PC-9 (cell line): Measurements from ENCODE around the gene PVALEF. TPM values are rescaled to one million over a fixed set of nuclear protein-coding genes. Genes with fewer than 3 reads are reported as not detected.

Experiments
- BruUV-seq: library from RNA; stranded (reverse); fragments of 400-500 nt; replicated peaks from 2 replicates; lab custom pipeline; 2021; lab: Mats Ljungman, UMichigan
- CTCF ChIA-PET: fragments of 300-600 bp; sonication (Branson Sonifier 250); formaldehyde crosslinking; loops from one replicate; lab custom pipeline; 2022; ENCODE audit warnings: antibody characterized with exemption; lab: Charles Lee
- POLR2A ChIA-PET: fragments of 300-600 bp; sonication (Branson Sonifier 250); formaldehyde crosslinking; loops from one replicate; lab custom pipeline; 2022; ENCODE audit warnings: antibody characterized with exemption; ENCODE audit not compliant: unreplicated experiment; lab: Charles Lee
- DNase-seq, 2 experiments: peaks; one replicate each; pipeline versions ENCODE4 v3.0.0 to v3.0.0-alpha.2; 2015 to 2022; ENCODE audit warnings: mixed read lengths in 1 of 2
- H2AFZ ChIP-seq: fragments of 200-600 bp; sonication (generic); 2 replicates; pipeline ENCODE4 v1.8.1; 2017; ENCODE audit warnings: antibody characterized with exemption
- H3F3A ChIP-seq: fragments of 200-600 bp; sonication (generic); 2 replicates; pipeline ENCODE4 v1.8.1; 2017; ENCODE audit warnings: antibody characterized with exemption, mild to moderate bottlenecking, low read depth; ENCODE audit not compliant: insufficient read depth
- H3K27ac ChIP-seq: fragments of 200-600 bp; sonication (generic); 2 replicates; pipeline ENCODE4 v1.6.1; 2016; ENCODE audit warnings: mixed run types
- H3K27me3 ChIP-seq: fragments of 200-600 bp; sonication (generic); 2 replicates; pipeline ENCODE4 v1.6.1; 2016; ENCODE audit warnings: low read depth, mixed run types; ENCODE audit not compliant: insufficient read depth
- H3K36me3 ChIP-seq: fragments of 200-600 bp; sonication (generic); 2 replicates; pipeline ENCODE4 v1.6.1; 2016; ENCODE audit warnings: low read depth, mixed run types
- H3K4me1 ChIP-seq: fragments of 200-600 bp; sonication (generic); replicated peaks from 2 replicates; pipeline ENCODE4 v1.6.1; 2016; ENCODE audit warnings: mixed run types; ENCODE audit not compliant: insufficient read depth
- H3K4me2 ChIP-seq: fragments of 200-600 bp; sonication (generic); 2 replicates; pipeline ENCODE4 v1.6.1; 2017; ENCODE audit warnings: mixed run types
- H3K4me3 ChIP-seq: fragments of 200-600 bp; sonication (generic); 2 replicates; pipeline ENCODE4 v1.6.1; 2016; ENCODE audit warnings: mixed run types
- H3K79me2 ChIP-seq: fragments of 200-600 bp; sonication (generic); 2 replicates; pipeline ENCODE4 v1.6.1; 2017; ENCODE audit warnings: low read depth, mixed run types
- H3K9me2 ChIP-seq: fragments of 200-600 bp; sonication (generic); 2 replicates; pipeline ENCODE4 v1.8.1; 2017; ENCODE audit warnings: mild to moderate bottlenecking; ENCODE audit not compliant: insufficient read depth
- H3K9me3 ChIP-seq: fragments of 200-600 bp; sonication (generic); 2 replicates; pipeline ENCODE4 v1.8.1; 2016; ENCODE audit warnings: low read depth; ENCODE audit not compliant: insufficient read depth
- H4K20me1 ChIP-seq: fragments of 200-600 bp; sonication (generic); 2 replicates; pipeline ENCODE4 v1.8.1; 2017; ENCODE audit not compliant: insufficient read depth
- CTCF ChIP-seq: fragments of 200-600 bp; sonication (generic); conservative IDR thresholded peaks from 2 replicates; pipeline ENCODE4 v1.6.1; 2017; ENCODE audit warnings: mixed run types, antibody characterized with exemption, mild to moderate bottlenecking, moderate library complexity
- EZH2 ChIP-seq: fragments of 200-600 bp; sonication (generic); IDR thresholded peaks from 2 replicates; pipeline ENCODE4 v1.8.0; 2017; ENCODE audit warnings: antibody characterized with exemption, low read depth
- intact Hi-C: fragments of 100-400 bp; cut with micrococcal nuclease; formaldehyde crosslinking; loops from one replicate; pipeline ENCODE4 v1.10.0; 2022; ENCODE audit not compliant: unreplicated experiment
- total RNA-seq: library from RNA; stranded (reverse); gene quantifications from 2 replicates; pipeline ENCODE4 v1.2.3, GENCODE V29; 2021

The PVALEF gene
- total RNA-seq, 1 experiment from 2014 or later, result not detected

DNA sequence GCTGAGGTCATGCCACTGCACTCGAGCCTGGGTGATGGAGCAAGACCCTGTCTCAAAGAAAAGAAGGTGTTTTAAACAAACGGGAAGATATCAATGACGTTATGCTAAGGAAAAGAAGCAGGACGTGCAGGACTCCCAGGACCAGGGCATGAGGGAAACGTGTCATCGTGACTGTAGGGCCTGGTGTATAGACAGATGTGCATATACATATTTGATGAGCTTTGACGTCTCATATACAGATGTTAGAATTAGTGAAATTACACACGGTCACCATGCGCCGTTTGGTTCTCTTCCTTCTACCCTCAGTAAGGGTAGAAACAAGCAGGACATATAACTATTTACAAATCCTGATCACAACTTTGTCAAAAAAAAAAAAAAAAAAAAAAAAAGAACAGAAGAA is 17.6 kb upstream of the PVALEF start:
- Histone ChIP-seq H3K9me2 (no peaks in the 10 kb centered on the region), H3K4me1 (no peaks in the 10 kb centered on the region), H2AFZ (no peak overlapping the region), H3K27me3 (peaks cover 20% of the 10 kb centered on the region; the same call in 1 of the 2 replicates), H3K79me2 (no peaks in the 10 kb centered on the region), H3K36me3 (no peaks in the 10 kb centered on the region), H3K9me3 (no peaks in the 10 kb centered on the region), H3F3A (no peaks in the 10 kb centered on the region), H3K4me3 (no peak overlapping the region), H4K20me1 (no peaks in the 10 kb centered on the region), H3K4me2 (no peak overlapping the region), H3K27ac (no peak overlapping the region)
- BruUV-seq, result no TSS peak
- intact Hi-C loops, result no loop called here
- no peak for DNase-seq
- POLR2A ChIA-PET, result interaction anchor here (0.5 to 0.6 kb wide), 2 partner anchors 111 to 371 kb away, joined by 4 to 5 read pairs; no protein-coding TSS in a partner anchor
- no peak for TF ChIP-seq CTCF
- TF ChIP-seq EZH2, result no peak
- CTCF ChIA-PET, result no interaction called here

DNA sequence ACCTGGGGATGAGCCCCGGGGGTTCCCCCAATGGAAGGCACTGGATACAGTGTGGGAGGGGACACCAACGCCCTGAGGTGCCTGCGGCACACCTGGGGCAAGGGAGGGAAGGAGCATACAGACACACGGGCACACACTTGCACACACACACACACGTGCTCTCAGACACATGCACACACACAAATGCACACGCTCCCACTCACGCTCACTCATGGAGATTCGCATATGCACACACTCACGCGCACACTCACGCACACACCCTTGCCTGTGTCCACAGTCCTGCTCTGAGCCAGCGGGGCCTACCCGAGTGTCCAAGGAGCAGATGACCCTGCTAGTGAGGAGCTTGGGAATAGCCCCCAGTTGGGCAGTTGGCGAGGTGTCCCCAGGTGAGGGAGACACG is 16.7 kb upstream of the PVALEF start:
- no TSS peak for BruUV-seq
- Histone ChIP-seq H3K79me2 (no peaks in the 10 kb centered on the region), H3K9me2 (no peaks in the 10 kb centered on the region), H3K4me3 (no peak overlapping the region), H3K27ac (no peak overlapping the region), H3K4me2 (no peak overlapping the region), H3K9me3 (no peaks in the 10 kb centered on the region), H3F3A (no peaks in the 10 kb centered on the region), H3K4me1 (no peaks in the 10 kb centered on the region), H3K36me3 (no peaks in the 10 kb centered on the region), H4K20me1 (no peaks in the 10 kb centered on the region), H2AFZ (no peak overlapping the region), H3K27me3 (peaks cover 27% of the 10 kb centered on the region; the same call in 1 of the 2 replicates)
- ChIA-PET CTCF (no interaction called here), POLR2A (interaction anchor here (0.6 kb wide), 1 partner anchor 370 kb away, joined by 5 read pairs; no protein-coding TSS in a partner anchor)
- intact Hi-C loops, result no loop called here
- DNase-seq, result no peak
- no peak for TF ChIP-seq CTCF
- TF ChIP-seq EZH2, result no peak

DNA sequence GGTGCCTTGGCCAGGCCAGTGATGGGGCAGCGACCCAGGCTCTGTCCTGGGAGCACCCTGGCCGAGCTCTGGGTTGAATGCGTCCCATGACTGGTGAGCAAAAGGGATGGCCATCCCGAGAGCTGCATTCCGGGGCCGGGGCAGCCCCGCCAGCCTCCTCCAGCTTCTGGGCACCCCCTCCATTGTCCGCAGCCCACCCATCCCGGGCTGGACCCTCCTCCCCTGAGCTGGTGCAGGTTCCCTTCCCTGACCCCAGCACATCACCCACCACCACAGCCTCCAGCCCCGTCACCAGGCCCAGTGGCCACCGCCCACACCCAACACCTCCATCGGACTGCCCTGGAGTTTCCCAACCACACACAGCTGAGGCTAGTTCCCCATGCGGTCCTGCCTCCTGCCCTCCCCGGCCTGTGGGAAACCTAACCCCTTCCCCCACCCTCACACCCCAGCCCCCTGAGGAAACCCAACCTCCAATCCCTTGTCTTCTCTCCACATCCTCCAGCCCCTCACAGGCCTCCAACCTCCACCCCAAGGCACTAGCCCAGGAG is 16.2 kb upstream of the PVALEF start:
- H2AFZ ChIP-seq, result no peak overlapping the region
- H3K4me3 ChIP-seq, result no peak overlapping the region
- no peak for TF ChIP-seq CTCF
- no peak for TF ChIP-seq EZH2
- no peak overlapping the region for H3K27ac ChIP-seq
- no peak for DNase-seq
- H3K9me3 ChIP-seq, result no peaks in the 10 kb centered on the region
- BruUV-seq, result no TSS peak
- POLR2A ChIA-PET, result no interaction called here
- no peaks in the 10 kb centered on the region for H3F3A ChIP-seq
- no peaks in the 10 kb centered on the region for H3K36me3 ChIP-seq
- H3K4me2 ChIP-seq, result no peak overlapping the region
- H4K20me1 ChIP-seq, result no peaks in the 10 kb centered on the region
- H3K4me1 ChIP-seq, result no peaks in the 10 kb centered on the region
- no peaks in the 10 kb centered on the region for H3K9me2 ChIP-seq
- H3K79me2 ChIP-seq, result no peaks in the 10 kb centered on the region
- CTCF ChIA-PET, result no interaction called here
- H3K27me3 ChIP-seq, result peaks cover 30% of the 10 kb centered on the region; the same call in 1 of the 2 replicates
- intact Hi-C loops, result no loop called here
